ENCODE data around the gene MAB21L2. TPM values are rescaled to one million over a fixed set of nuclear protein-coding genes. Genes with fewer than 3 reads are reported as not detected.
"Not testable (repeated sequence)": the region's sequence is repeated elsewhere in the genome, so short reads cannot be mapped to it uniquely, and the experiment has no call there.

Gene MAB21L2
- total RNA-seq (not detected), polyA plus RNA-seq (under 1 TPM in 2 of 4 donors, not detected in 2; 0.14 to 0.17 TPM)

DNA sequence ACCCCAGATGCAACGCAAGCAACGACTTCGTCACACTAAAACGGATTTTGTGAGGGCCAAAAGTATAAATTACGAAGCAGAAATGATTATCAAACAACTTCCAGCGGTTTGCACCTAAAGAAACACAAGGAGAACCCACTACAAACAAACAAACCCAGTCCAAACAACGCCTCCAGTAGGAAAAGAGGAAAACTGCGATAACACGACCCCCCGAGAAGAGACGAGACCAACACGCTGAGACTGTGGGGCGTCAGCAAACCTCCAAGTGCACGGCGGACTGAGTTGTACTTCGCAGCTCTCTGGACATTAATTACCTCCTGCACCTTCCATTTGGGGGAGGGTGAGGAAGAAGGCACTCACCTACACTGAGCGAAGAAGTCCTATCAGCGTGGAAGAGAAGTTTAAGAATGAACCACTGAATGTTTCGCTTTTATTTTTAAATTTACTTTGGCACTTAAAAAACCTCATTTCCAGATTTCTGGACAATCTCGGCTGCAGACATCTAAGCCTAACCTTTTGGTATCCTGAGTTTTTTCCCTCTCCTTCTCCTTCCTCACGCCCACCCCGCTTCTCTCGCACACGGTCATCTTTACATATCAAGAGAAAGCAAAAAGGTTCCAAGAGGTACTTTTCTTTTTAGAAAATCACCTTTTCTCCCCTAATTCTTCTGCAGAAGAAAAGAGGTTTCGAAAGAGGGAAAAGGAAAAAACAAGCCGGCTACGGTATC is at the start of gene MAB21L2:
TSS of gene MAB21L2 (plus strand) at position 6 of the 727 bp plus-strand sequence. CDS start 879 bp downstream, outside the sequence.
- H3K27me3 Mint-ChIP-seq: no peaks in the 10 kb centered on the region
- no peak for ATAC-seq (ENCODE audit: low read depth in 2 of 2)
- H3K4me1 Mint-ChIP-seq: peaks cover 0 to 9% (median 3%) of the 10 kb centered on the region in 4 donors
- H3K4me3 Mint-ChIP-seq: peak within 1 kb of the TSS in 1 of 4 donors; percentile 51
- H3K9me3 Mint-ChIP-seq: peaks cover 0 to 2% (median 0%) of the 10 kb centered on the region in 7 donors
- H3K27ac Mint-ChIP-seq: no peak within 1 kb of the TSS
- Histone ChIP-seq H3K27ac (ENCODE audit: insufficient read depth, low read length, poor library complexity, severe bottlenecking) (no peak within 1 kb of the TSS), H3K27me3 (ENCODE audit: control insufficient read depth, insufficient read depth, low read length) (no peaks in the 10 kb centered on the region), H3K4me3 (ENCODE audit: low read depth, low read length) (no peak within 1 kb of the TSS), H3K36me3 (ENCODE audit: control insufficient read depth, insufficient read depth, low read length) (peaks cover 42% of the 10 kb centered on the region), H3K4me1 (ENCODE audit: control insufficient read depth, insufficient read depth, low read length, poor library complexity, severe bottlenecking) (no peaks in the 10 kb centered on the region), H3K9me3 (ENCODE audit: control insufficient read depth in 2 of 2, low read length in 2 of 2) (no peaks in the 10 kb centered on the region)
- H3K36me3 Mint-ChIP-seq: peaks cover 50% of the 10 kb centered on the region
- no peak for DNase-seq

- H3K4me1 Mint-ChIP-seq: peaks cover 0 to 16% (median 5%) of the 10 kb centered on the region in 4 donors
- H3K36me3 Mint-ChIP-seq: peaks cover 19% of the 10 kb centered on the region
- H3K27me3 ChIP-seq (ENCODE audit: control insufficient read depth, insufficient read depth, low read length): no peaks in the 10 kb centered on the region
- no peaks in the 10 kb centered on the region for H3K4me1 ChIP-seq (ENCODE audit: control insufficient read depth, insufficient read depth, low read length, poor library complexity, severe bottlenecking)
- no peaks in the 10 kb centered on the region for H3K9me3 ChIP-seq (ENCODE audit: control insufficient read depth in 2 of 2, low read length in 2 of 2)
- H3K9me3 Mint-ChIP-seq: peaks cover 0 to 2% (median 0%) of the 10 kb centered on the region in 7 donors
- H3K27me3 Mint-ChIP-seq: no peaks in the 10 kb centered on the region
- no peak overlapping the region for H3K27ac Mint-ChIP-seq
- H3K4me3 Mint-ChIP-seq: no peak overlapping the region
- DNase-seq: no peak
- no peaks in the 10 kb centered on the region for H3K36me3 ChIP-seq (ENCODE audit: control insufficient read depth, insufficient read depth, low read length)
- ATAC-seq (ENCODE audit: low read depth in 2 of 2): no peak
- no peak overlapping the region for H3K4me3 ChIP-seq (ENCODE audit: low read depth, low read length)
- H3K27ac ChIP-seq (ENCODE audit: insufficient read depth, low read length, poor library complexity, severe bottlenecking): no peak overlapping the region
These were observed 48.3 kb upstream of the MAB21L2 start for GRCh38 chr4:150533673-150534072.

GRCh38 chr4:150534818-150535217 is 47.1 kb upstream of the MAB21L2 start:
- no peaks in the 10 kb centered on the region for H3K27me3 Mint-ChIP-seq
- no peak overlapping the region for H3K4me3 Mint-ChIP-seq
- peaks cover 5 to 16% (median 6%) of the 10 kb centered on the region in 4 donors for H3K4me1 Mint-ChIP-seq

DNA sequence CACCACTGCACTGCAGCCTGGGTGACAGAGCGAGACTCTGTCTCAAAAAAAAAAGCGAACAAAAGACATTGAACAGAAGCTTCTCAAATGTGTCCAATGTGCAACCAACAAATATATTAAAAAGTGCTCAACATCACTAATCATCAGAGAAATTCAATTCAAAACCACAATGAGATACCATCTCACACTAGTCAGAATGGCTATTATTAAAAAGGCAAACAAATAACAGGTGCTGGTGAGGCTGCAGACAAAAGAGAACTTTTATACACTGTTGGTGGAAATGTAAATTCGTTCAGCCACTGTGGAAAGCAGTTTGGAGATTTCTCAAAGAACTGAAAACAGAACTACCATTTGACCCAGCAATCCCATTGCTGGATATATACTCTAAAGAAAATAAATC is 44.0 kb upstream of the MAB21L2 start:
- not testable (repeated sequence) for ATAC-seq (ENCODE audit: low read depth in 2 of 2)
- H3K36me3 Mint-ChIP-seq: peaks cover 16% of the 10 kb centered on the region

More at GRCh38 chr4:150534818-150535217, 47.1 kb upstream of the MAB21L2 start:
- Histone ChIP-seq H3K9me3 (ENCODE audit: control insufficient read depth in 2 of 2, low read length in 2 of 2) (no peaks in the 10 kb centered on the region), H3K4me3 (ENCODE audit: low read depth, low read length) (no peak overlapping the region), H3K36me3 (ENCODE audit: control insufficient read depth, insufficient read depth, low read length) (no peaks in the 10 kb centered on the region), H3K4me1 (ENCODE audit: control insufficient read depth, insufficient read depth, low read length, poor library complexity, severe bottlenecking) (no peaks in the 10 kb centered on the region), H3K27me3 (ENCODE audit: control insufficient read depth, insufficient read depth, low read length) (no peaks in the 10 kb centered on the region), H3K27ac (ENCODE audit: insufficient read depth, low read length, poor library complexity, severe bottlenecking) (no peak overlapping the region)
- ATAC-seq (ENCODE audit: low read depth in 2 of 2): no peak
- no peak for DNase-seq
- Mint-ChIP-seq H3K36me3 (peaks cover 24% of the 10 kb centered on the region), H3K27ac (no peak overlapping the region), H3K9me3 (peaks cover 0 to 2% (median 0%) of the 10 kb centered on the region in 7 donors)

DNA sequence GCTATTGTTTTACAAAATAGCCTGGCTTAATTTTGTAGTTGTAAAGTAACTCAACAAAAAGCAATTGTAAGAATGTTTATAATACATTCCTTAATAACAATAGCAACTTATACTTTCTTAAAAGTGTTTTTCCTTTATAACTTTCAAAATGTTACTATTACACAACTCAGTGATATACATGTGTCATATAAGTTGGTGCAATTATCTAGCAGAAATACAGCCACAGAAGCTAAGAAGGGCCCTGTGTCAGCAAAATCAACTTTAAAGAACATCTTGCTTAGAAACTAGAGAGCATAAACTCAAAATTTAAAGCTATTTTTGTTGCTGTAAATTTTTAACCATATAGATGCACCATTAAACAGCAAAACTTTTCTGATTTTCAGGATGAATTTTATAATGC is 41.4 kb upstream of the MAB21L2 start:
- H3K27ac ChIP-seq (ENCODE audit: insufficient read depth, low read length, poor library complexity, severe bottlenecking): no peak overlapping the region
- H3K9me3 Mint-ChIP-seq: no peaks in the 10 kb centered on the region
- no peak for DNase-seq
- no peaks in the 10 kb centered on the region for H3K27me3 ChIP-seq (ENCODE audit: control insufficient read depth, insufficient read depth, low read length)
- no peak overlapping the region for H3K4me3 ChIP-seq (ENCODE audit: low read depth, low read length)
- no peak overlapping the region for H3K27ac Mint-ChIP-seq
- H3K4me3 Mint-ChIP-seq: no peak overlapping the region
- no peaks in the 10 kb centered on the region for H3K4me1 ChIP-seq (ENCODE audit: control insufficient read depth, insufficient read depth, low read length, poor library complexity, severe bottlenecking)
- peaks cover 20% of the 10 kb centered on the region for H3K36me3 Mint-ChIP-seq
- no peak for ATAC-seq (ENCODE audit: low read depth in 2 of 2)
- H3K4me1 Mint-ChIP-seq: peaks cover 5 to 20% (median 10%) of the 10 kb centered on the region in 4 donors
- H3K36me3 ChIP-seq (ENCODE audit: control insufficient read depth, insufficient read depth, low read length): no peaks in the 10 kb centered on the region
- no peaks in the 10 kb centered on the region for H3K9me3 ChIP-seq (ENCODE audit: control insufficient read depth in 2 of 2, low read length in 2 of 2)
- H3K27me3 Mint-ChIP-seq: no peaks in the 10 kb centered on the region

More for the DNA sequence above, 44.0 kb upstream of the MAB21L2 start:
- H3K4me1 Mint-ChIP-seq: peaks cover 5 to 14% (median 6%) of the 10 kb centered on the region in 4 donors
- not testable (repeated sequence) for H3K4me3 Mint-ChIP-seq; H3K27ac ChIP-seq (ENCODE audit: insufficient read depth, low read length, poor library complexity, severe bottlenecking); H3K27ac Mint-ChIP-seq; H3K36me3 ChIP-seq (ENCODE audit: control insufficient read depth, insufficient read depth, low read length); H3K4me3 ChIP-seq (ENCODE audit: low read depth, low read length); H3K4me1 ChIP-seq (ENCODE audit: control insufficient read depth, insufficient read depth, low read length, poor library complexity, severe bottlenecking); H3K9me3 ChIP-seq (ENCODE audit: control insufficient read depth in 2 of 2, low read length in 2 of 2); H3K27me3 ChIP-seq (ENCODE audit: control insufficient read depth, insufficient read depth, low read length); H3K9me3 Mint-ChIP-seq; H3K27me3 Mint-ChIP-seq; DNase-seq

- Mint-ChIP-seq H3K27me3 (no peaks in the 10 kb centered on the region), H3K9me3 (no peaks in the 10 kb centered on the region), H3K4me1 (peaks cover 5 to 20% (median 10%) of the 10 kb centered on the region in 4 donors), H3K36me3 (peaks cover 20% of the 10 kb centered on the region), H3K27ac (no peak overlapping the region), H3K4me3 (no peak overlapping the region)
- H3K4me3 ChIP-seq (ENCODE audit: low read depth, low read length): no peak overlapping the region
- H3K9me3 ChIP-seq (ENCODE audit: control insufficient read depth in 2 of 2, low read length in 2 of 2): no peaks in the 10 kb centered on the region
- no peak overlapping the region for H3K27ac ChIP-seq (ENCODE audit: insufficient read depth, low read length, poor library complexity, severe bottlenecking)
- ATAC-seq (ENCODE audit: low read depth in 2 of 2): no peak
- H3K36me3 ChIP-seq (ENCODE audit: control insufficient read depth, insufficient read depth, low read length): no peaks in the 10 kb centered on the region
- no peaks in the 10 kb centered on the region for H3K27me3 ChIP-seq (ENCODE audit: control insufficient read depth, insufficient read depth, low read length)
- no peaks in the 10 kb centered on the region for H3K4me1 ChIP-seq (ENCODE audit: control insufficient read depth, insufficient read depth, low read length, poor library complexity, severe bottlenecking)
- DNase-seq: no peak
These were observed 41.0 kb upstream of the MAB21L2 start for GRCh38 chr4:150540959-150541360.

GRCh38 chr4:150541681-150542080 is 40.3 kb upstream of the MAB21L2 start:
- H3K36me3 ChIP-seq (ENCODE audit: control insufficient read depth, insufficient read depth, low read length): no peaks in the 10 kb centered on the region
- DNase-seq: no peak
- ATAC-seq (ENCODE audit: low read depth in 2 of 2): no peak
- no peaks in the 10 kb centered on the region for H3K4me1 ChIP-seq (ENCODE audit: control insufficient read depth, insufficient read depth, low read length, poor library complexity, severe bottlenecking)
- no peak overlapping the region for H3K4me3 Mint-ChIP-seq
- no peaks in the 10 kb centered on the region for H3K27me3 ChIP-seq (ENCODE audit: control insufficient read depth, insufficient read depth, low read length)
- peaks cover 5 to 16% (median 10%) of the 10 kb centered on the region in 4 donors for H3K4me1 Mint-ChIP-seq
- H3K27ac Mint-ChIP-seq: no peak overlapping the region
- H3K27ac ChIP-seq (ENCODE audit: insufficient read depth, low read length, poor library complexity, severe bottlenecking): no peak overlapping the region
- H3K4me3 ChIP-seq (ENCODE audit: low read depth, low read length): no peak overlapping the region
- H3K36me3 Mint-ChIP-seq: peaks cover 20% of the 10 kb centered on the region
- H3K9me3 Mint-ChIP-seq: no peaks in the 10 kb centered on the region
- H3K27me3 Mint-ChIP-seq: no peaks in the 10 kb centered on the region
- no peaks in the 10 kb centered on the region for H3K9me3 ChIP-seq (ENCODE audit: control insufficient read depth in 2 of 2, low read length in 2 of 2)

DNA sequence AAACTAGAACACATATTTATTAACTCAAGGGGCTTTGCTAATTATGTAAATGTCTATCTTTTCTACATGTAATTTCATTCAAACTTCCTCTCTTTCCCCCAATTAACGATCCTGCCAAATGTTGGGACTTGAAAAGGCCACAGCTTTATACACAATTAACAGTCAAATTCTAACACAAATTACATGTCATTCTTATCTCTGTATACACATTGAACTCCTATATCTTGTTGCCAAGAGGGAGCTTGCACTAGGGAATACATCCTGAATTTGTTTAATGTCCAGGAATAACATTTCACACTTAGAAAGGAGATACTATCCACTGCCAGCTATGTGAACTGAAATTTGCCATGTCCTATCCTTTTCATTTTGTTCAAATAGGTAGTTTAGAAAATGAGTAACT is 38.9 kb upstream of the MAB21L2 start:
- H3K9me3 ChIP-seq (ENCODE audit: control insufficient read depth in 2 of 2, low read length in 2 of 2): no peaks in the 10 kb centered on the region
- DNase-seq (no peak), ATAC-seq (ENCODE audit: low read depth in 2 of 2) (no peak)
- no peaks in the 10 kb centered on the region for H3K27me3 Mint-ChIP-seq
- no peak overlapping the region for H3K4me3 Mint-ChIP-seq
- no peaks in the 10 kb centered on the region for H3K9me3 Mint-ChIP-seq
- peaks cover 12% of the 10 kb centered on the region for H3K36me3 Mint-ChIP-seq
- H3K4me1 ChIP-seq (ENCODE audit: control insufficient read depth, insufficient read depth, low read length, poor library complexity, severe bottlenecking): no peaks in the 10 kb centered on the region
- H3K4me3 ChIP-seq (ENCODE audit: low read depth, low read length): no peak overlapping the region
- H3K27ac Mint-ChIP-seq: peak overlapping the region in 1 of 3 donors; percentile 8
- no peaks in the 10 kb centered on the region for H3K27me3 ChIP-seq (ENCODE audit: control insufficient read depth, insufficient read depth, low read length)
- peaks cover 2 to 14% (median 8%) of the 10 kb centered on the region in 4 donors for H3K4me1 Mint-ChIP-seq
- H3K27ac ChIP-seq (ENCODE audit: insufficient read depth, low read length, poor library complexity, severe bottlenecking): no peak overlapping the region
- no peaks in the 10 kb centered on the region for H3K36me3 ChIP-seq (ENCODE audit: control insufficient read depth, insufficient read depth, low read length)

All from CD4-positive, CD25-positive, alpha-beta regulatory T cell (primary cell).